Fibroblast of skin of back (primary cell): ENCODE measurements around the gene PCCA.

Experiments used
- DNase-seq: peaks from one replicate; pipeline ENCODE4 v3.0.0-alpha.2; 2013

Gene PCCA

DNA sequence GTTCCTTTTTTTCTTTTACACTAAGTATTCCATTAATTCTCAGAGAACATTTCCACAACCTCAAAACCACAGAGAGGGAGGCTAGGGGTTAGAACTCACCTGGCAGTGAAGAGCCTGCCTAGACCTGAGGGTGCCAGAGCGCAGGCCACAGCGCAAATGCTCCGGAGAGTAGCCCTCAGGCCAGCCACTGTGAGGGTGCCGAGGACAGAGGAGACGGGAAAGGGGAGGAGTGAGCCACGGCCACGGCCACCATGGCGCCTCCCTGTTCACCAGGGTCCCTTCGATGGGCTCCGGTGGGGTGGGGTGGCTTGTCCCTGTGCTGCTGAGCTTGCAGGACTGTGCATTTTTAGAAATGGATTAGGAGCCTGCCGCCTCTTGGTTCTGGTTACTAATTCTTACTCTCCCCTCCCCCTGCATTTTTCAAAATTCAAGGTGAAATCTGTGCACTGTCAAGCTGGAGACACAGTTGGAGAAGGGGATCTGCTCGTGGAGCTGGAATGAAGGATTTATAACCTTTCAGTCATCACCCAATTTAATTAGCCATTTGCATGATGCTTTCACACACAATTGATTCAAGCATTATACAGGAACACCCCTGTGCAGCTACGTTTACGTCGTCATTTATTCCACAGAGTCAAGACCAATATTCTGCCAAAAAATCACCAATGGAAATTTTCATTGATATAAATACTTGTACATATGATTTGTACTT, 440.9 kb downstream of the PCCA start:
- DNase-seq, result no peak

DNA sequence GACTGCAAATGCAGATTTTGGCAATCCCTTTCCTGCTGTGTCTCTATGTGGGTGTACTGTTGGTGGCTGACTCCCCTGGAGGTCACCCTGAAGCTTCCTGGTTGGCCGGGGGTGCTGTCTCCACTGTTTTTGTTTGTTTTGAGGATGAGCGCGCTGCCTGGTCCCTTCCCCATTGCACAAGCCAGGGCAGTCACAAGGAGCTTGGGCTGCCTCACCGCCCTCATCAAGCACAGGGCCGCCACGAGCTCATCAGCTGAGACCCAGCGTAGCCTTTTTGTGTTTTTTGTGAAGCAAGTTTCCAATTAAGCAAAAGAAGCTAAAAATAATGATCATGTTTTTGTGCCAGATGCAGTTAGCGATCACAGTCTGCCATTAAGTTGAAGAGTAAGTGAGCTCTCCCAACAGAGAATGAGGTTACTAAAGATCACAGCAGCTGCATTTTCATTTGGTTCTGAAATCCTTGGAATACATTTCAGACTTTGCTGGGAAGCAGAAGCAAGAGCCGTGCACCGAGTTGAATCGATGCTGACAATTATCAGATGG, 441.8 kb downstream of the PCCA start:
- DNase-seq, result no peak

DNA sequence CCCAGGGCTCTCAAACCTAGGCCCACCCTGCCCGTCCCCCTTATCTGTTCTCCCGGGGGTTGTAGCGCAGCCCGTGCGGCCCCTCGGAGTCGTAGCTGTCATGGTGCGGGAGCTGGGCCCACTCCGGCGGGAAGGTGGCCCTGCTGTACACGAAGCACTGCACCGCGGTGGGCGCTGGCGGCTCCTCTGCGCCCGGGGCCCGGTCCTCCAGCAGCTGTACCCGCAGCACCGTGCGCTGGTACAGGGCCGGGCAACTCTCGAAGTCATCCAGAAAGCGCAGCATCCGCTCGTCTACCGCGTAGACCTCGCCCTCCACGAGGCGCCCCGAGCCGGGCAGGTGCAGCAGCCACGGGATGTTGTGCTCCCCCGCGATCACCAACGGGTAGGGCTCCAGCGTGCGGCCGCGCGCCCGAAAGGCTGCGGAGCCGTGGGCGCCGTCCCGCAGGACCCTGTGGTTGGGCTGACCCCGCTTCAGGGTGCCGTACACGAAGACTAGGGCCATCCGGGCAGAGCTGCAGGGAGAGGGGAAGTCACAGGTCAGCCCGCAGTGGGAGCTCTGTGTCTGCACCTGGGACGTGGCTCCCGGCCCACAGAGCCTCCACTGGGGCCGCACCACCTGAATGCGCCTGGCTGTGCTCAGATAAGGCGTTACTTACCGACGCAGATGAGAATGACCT, 443.3 kb downstream of the PCCA start:
- DNase-seq, result no peak

DNA sequence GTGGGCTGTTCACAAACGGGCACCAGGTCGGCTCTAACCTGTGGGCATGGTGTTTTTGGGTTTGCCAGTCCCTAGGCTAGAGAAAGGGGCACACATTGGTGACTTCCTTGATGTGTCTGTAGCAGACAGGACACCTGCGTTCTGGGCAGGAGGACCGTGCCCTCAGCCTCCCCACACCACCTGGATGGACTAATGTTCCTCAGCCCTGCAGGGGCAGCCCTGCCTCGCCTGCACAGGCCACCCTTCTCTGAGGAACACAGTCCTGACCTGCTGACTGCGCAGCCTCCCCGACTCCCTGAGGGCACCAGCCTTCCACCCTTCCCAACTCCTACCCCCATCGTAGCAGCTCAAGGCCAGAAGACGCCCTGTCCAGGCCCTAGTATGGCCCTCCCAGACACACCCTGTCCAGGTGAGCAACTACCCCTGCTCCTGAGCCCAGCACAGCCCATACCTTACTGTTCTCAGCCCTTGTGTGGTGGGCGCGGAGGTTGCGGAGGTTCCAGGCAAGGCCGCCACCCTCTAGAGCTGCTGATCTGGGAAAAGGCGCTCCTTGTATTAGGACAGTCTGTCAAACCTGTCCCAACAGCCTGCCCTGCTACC, 444.0 kb downstream of the PCCA start:
- no peak for DNase-seq

DNA sequence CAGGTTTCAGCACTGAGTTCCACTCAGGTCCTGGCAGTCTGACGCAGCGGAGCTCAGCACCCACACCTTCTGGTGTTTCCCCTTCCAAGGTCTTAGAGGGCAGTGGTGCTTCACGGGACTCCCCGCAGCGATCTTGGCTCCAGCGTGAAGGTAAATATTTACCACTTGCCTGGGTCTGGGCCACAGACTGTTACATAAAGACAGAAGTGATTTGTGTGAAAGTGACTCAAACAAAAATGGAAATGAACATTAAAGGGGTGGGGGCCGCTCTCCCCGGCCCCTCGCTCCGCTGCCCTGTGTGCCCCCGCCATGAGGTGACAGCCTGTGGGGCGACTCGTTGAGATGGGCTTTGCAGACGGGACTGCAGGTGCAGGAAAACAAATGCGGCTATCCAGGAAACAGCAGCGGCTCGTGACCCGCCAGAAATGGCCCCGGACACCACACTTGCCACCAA, 444.7 kb downstream of the PCCA start:
- no peak for DNase-seq

DNA sequence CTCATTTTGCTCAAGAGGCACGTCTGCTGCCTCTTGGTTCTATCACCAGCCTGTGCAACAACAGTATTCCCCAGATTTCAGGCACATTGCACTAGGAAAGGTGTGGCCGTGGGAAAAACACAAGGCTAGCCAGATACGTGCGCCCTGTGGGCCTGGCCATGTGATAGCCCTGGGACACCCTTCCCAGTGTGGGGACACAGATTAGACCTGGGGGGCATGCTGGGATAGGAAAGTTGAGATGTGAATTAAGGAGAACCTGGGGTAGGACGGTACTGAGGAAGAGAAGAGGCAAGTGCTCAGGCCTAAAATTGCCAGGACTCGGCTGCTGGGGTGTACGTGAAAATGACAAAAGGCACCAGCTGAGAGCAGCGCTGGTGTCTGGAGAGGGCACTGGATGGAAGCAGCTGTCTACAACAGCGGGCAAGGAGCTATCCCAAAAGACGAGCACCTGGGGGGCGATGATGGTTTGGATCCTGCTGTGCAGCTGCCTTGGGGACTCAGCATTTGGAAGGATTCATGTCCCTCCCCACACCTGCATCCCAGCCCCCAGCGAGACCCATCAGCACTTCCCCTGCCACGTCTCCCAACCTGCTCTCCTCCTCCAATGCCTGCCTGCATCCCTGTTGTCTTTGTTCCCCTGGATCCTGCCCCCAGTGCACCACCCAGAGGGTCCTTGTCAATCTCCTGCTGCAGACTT, 445.4 kb downstream of the PCCA start:
- DNase-seq, result no peak

DNA sequence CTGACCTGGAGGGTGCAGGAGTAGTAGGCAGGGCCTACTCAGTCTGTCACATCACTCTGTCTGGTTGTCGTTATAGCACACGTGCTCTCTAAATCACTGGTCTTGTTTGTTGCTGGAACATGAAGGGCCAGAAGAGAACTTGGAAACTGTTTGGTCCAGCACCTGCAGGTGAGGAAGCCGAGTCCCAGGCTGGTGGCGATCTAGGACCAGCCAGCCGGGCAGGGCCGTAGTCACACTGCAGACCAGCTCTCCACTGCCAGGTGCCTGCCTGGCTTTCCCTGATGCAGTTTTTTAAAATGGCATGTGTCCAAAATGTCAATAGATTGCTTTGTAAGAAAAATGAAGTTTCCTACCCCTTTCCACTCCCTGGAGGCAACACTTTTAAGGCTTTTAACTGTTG, 446.0 kb downstream of the PCCA start:
- DNase-seq, result no peak

DNA sequence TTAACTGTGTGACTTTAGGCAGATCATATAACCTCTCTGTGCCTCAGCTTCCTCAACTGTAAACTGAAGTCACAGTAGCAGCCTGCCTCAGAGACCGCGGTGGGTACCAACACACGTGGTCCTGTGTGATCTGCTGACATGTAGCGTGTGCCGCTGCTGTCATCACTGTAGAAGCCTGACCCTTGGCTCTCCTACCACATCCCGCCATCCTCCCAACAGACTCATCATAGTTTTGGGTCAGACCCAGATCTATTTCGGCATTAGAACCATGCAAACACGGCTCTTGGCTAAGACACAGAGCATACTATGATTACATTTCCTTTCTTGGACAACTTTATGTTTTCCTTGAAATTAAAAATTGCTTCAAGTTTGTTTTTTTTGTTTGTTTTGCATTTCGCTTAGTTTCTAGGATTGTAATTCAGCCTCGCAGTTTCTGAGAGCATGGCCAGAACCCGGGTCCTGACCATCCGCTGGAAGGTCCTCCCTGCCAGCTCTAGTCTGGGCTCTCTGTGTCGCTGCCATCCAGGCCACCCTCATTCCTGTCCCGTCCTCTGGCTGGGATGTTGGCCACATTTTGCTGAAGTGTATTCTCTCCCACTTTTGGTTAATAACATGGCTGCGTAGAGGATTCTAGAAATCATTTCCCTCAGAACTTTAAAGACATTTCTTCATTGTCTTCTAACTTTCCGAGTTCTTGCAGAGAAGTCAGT, 446.7 kb downstream of the PCCA start:
- DNase-seq, result no peak

DNA sequence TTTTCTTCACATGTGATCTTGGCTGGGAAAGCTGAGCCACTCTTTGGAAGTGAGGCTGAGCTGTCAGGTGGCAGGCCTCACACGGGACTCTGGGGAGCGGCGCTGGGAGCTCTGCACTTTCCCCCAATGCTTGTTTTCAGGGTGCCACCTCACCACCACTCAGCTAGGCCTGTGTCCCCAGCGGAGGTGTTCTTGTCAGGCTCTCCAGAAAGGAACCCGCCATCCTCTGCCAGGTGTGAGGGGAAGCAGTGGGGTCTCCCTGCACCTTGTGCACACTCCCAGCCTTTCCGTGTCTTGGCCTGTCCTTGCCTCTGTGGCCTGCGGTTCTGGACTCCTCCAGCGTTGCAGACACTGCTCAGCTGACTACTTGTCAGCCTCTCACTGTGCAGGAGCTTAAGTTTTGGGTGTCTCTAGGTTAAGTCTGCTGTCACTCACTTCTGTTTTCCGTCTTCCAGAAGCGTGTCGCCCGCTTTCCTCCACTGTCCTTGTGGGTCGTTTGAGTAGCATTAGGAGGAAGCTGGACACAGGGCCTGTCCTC, 447.8 kb downstream of the PCCA start:
- DNase-seq, result no peak

DNA sequence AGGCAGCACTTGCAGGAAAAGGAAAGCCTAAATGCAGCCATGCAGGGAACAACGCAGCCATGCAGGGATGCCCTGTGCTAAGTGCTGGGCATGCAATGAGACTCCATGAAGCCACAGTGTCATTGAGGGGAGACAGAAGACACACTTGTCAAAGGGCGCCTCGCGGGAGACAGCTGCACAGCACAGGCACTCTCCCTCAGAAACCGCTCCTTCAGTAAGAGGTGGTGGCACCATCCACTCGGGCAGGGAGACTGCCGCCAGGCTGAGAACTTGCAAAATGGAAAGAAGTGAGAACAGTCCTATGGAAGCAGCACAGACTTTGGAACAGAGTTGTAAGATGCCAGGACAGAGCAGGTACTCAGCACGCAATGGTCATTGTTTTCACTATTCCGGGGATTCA, 448.6 kb downstream of the PCCA start:
- DNase-seq, result no peak

DNA sequence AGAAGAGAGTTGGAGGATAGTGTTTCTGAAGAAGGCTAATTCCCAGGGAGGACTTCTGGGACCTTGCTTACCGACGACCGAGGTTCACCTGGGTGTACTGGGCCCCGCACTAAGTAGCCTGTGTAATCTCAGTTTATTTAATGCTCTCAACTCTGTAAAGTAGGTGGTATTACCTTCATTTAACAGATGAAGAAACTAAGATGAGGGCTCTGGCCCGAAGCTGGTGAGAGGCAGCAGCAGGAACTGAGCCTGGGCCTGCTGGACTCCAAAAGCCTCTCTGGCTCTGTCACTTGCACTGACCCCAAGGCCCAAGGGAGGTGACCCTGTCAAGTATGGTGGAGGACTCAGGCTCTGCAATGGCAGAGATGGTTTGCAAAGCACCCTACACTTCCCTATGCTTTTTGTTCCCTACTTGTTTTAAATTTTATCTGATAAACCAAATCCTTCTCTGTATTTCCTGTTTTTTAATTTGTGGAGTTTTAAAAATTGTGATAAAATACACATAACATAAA, 449.1 kb downstream of the PCCA start:
- no peak for DNase-seq

DNA sequence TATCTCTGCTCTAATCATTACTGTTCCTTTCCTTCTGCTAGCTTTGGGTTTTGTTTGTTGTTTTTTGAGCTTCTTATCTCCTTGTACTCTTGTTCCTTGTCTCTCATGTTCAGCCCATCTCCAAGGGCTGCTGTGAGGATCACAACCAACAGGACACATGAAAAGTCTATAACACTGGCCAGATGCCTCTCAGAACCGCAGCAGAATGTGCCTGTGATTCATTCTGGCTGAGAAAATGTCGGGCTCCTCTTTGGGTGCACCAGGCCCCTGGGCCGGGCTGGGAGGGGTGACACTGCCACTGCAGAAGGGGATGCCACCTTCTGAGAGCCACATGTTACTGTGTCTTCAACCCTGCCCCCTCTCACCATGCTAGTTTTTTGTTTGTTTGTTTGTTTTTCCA, 451.7 kb downstream of the PCCA start:
- DNase-seq, result no peak

DNA sequence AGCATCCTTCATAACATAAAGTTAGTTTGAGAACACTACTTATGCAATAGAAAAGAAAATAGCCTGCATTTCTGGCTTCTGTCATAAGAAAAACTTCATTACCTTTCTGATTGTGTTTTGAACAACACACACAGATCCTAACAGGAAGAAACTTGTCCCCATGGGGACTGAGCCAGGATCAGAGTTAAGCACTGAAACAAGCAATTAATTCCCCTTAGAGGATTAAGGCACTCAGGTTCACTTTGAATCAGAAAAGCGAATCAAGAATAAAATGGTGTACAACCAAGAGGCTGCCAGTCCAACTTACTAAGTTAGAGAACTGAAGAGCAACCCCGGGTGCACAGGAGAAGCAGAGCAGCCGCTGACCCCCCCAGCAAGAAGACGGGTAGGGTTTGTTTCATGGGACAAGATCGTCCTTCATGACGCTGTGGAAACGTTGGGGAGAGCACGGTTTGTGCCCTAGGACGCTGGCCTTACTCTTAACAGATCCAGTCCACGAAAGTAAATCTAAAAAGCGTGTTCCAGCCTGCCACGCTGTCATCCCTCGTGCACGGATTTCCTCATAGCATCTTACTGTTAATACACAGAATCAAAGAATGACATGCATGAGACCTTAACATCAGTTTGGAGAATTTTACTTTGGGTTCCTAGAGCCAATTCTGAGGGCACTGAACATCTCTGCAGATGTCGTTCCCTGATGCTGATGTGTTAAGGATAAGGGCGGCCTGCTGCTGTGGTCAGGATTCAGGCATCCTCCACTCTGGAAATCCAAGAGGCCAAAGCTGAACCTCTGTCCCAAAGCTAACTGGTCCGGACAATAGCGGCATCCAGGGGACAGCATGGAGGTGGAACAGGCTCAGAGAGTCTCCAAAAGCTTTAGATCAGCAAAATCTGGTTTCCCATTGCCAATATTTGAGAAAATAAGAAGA, 453.3 kb downstream of the PCCA start:
- DNase-seq, result no peak

DNA sequence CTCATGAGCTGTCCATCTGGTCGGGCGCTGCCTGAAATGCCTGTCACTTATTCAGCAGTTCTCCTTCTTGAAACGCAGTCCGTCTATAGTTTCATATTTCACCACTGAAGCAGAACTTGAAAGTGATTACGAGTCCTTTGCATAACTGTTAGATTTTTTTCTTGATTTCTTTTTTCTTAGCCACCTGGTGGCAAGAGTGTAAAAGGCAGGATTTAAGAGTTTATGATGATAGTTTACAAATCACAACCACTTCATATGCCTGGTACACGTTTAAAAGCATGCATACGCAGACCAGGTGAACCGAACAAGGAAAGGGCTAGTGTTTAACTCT, 453.9 kb downstream of the PCCA start:
- peak; percentile 50 for DNase-seq

DNA sequence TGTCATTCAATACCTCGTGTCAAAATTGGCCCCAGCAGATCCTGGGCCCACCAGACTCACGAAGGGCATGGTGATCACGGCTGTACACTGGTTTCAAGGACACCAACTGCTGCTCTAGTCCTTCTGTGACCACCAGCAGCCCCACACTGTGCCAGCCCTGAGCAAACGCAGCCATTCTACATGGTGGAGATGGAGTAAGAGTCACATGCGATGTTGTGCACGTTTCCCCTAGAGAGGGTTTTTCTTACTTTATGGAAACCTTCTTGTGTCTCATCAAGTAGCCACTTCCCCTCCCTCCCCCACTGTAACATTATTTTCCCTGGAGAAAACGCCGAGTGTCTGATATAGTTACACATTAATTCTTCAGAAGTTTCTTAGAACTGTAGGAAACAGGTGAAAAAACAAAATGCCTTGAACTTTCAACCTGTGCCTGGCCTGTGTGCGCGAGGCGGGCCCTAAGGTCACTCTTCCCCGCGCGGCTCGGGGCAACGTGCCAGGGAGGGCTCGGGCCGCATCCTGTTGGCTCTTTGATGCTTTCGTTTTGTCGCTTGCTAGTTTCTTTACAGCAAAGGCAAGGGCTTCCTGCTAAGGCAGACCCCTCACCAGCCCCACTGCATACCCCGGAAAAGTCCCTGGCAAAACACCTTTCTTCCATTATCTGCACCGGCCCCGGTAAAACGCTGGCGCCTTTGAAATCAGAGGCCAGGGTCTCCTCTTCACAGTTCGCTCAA, 455.1 kb downstream of the PCCA start:
- DNase-seq, result no peak

DNA sequence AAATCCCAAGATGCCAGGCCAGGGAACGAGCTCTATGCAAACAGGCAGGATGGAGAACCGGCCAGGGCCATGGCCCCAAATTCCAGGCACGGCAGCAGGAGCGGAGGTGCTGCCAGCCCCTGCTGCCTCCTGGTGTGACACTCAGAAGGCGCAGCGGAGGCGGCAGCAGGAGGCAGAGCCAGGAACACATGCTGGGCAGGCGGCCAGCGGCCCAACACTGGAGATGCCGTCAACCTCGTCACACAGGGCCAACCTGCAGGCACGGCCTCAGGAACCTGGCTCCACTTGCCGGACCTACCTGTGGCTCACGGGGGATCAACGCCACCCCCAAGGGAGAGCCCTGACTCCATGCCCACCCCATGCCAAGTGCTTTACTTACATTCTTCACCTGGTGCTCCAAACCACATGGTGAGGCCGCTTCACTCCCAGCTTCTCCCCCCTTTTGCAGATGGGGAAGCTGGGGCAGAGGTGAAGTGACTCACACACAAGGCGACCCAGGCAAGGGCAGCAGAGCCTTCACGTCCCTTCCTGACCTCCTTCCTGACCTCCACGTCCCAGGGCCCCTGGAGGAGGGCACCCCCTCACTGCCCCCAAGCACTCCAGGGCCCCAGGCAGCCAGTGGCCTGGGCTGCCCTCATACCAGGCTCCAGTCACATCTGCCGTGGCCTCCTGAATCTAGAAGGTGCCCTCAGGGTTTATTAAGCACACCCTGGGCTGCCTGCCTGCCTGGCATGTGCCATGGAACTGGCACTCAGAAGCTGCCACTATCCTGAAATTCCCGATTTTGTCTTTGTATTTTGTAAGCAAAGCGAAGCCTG, 456.2 kb downstream of the PCCA start:
- no peak for DNase-seq

DNA sequence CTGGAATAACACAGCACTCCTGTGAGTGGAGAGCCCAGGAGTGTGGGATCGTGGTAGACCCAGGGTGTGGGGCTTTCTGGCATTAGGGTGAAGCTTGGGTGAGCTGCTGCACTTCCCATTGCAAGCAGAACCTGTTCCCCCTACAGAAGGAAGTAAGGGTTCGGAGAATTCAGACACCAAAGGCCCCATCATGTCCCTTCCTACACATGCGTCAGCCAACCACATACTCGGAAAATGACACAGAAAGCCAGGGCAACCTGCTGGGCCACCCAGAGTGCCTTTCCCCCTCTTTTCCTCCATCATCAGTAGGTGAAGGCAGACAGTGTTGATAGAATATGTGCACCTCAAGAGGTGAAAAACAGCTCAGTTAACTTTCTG, 456.8 kb downstream of the PCCA start:
- no peak for DNase-seq

DNA sequence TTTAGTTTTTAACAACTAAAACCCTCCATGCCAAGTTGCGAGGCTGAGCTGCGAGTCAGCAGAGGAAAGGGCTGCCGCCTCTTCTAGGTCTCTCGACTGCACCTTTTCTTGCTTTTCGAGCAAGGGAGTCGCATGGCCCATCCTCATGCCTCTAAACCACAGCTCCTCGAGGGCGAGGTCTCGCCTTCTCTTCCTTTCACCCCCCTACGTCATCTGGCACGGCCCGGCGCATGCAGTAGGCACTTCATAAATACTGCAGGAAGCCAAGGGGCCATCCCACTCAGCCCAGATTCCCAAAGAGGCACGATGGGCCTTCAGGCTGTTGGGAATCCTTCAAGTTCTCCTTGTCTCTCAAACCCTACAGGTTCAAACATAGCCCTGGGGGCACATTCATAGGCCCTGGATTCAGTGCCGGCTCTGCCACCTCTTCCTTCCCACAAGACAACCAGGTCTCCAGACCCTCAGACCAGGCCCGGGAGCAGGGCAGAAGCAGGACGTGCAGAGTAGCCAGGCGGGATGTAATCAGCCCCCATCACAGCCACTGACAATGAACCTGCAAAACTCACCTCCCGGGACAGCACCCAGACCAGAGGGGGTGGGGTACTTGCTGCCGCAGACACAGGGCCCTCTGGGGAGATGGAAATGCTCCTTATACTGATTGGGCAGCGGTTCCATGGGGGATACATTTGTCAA, 458.0 kb downstream of the PCCA start:
- DNase-seq, result no peak

DNA sequence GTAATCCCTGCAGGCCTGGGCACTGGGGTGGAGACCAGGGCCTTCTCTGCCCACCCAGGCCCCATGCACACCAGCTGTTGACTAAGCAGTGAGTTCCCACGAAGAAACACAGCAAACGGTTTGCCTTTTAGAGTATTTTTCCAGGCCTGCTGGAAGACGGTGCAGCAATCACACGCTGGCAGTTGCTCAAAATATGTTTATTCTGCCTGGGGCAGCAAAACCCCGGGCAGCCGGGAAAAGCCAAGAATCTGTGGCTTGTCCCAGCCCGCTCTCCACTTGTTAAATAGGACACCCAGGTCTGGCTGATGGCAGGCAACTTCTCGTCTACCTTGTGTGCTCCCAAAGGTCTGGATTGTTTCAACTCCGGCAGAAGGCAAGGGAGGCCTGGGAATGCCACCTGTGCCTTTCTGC, 458.9 kb downstream of the PCCA start:
- DNase-seq, result no peak
